Urinary bladder (tissue), 4 donors: Measurements from ENCODE around the gene XIRP1. TPM values are rescaled to one million over a fixed set of nuclear protein-coding genes. Genes with fewer than 3 reads are reported as not detected.

Experiments
- DNase-seq: peaks from one replicate; pipeline ENCODE4 v3.0.0-alpha.2; 2015; ENCODE audit errors: extremely low spot score
- H3K27ac ChIP-seq: one replicate; pipeline ENCODE4 v1.5.1; 2013; ENCODE audit warnings: low read depth, mild to moderate bottlenecking, moderate library complexity
- H3K36me3 ChIP-seq: one replicate; pipeline ENCODE4 v1.6.1; 2013; ENCODE audit warnings: mild to moderate bottlenecking, moderate library complexity; ENCODE audit not compliant: insufficient read depth
- H3K4me1 ChIP-seq: one replicate; pipeline ENCODE4 v1.6.1; 2013; ENCODE audit warnings: mild to moderate bottlenecking, moderate library complexity; ENCODE audit not compliant: insufficient read depth
- H3K4me3 ChIP-seq: one replicate; pipeline ENCODE4 v1.5.1; 2013; ENCODE audit warnings: low read depth, low read length
- WGBS: extraction: QIAGEN DNeasy Blood & Tissue Kit; methylation state at CpG from one replicate; pipeline ENCODE4 v1.1.7; 2013; 5-methylcytosine and 5-hydroxymethylcytosine counted together
- polyA plus RNA-seq: library from polyadenylated mRNA; stranded (reverse); fragments of 200-250 nt; gene quantifications from one replicate; pipeline ENCODE4 v1.2.3, GENCODE V29; 2013
- total RNA-seq: library from RNA; depleted of rRNA; stranded (reverse); fragments of >200 nt; gene quantifications from one replicate; pipeline ENCODE4 v1.2.3, GENCODE V29; 2014
- donor health status: healthy with polysubstance abuse.
- donor health status: healthy.

XIRP1 gene
- total and polyA plus RNA-seq, 2 donors = 0.03 to 1.1 TPM

DNA sequence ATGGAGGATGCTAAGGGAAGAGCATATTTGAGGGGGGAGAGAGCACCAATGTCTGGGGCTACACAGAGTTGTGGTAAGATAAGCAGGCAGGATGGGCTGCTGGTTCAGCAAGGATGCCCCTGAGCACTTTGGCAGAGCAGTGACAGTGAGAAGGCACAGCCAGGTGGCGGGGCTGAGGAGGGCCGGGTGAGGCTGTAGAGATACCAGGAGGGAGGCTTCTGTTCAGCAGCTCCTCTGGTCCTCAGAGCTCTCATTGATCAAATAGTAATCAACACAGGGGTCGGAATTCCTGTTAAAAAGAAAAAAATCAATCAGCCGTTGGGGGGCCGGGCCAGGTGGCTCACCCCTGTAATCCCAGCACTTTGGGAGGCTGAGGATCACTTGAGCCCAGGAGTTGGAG, 11.5 kb upstream of the XIRP1 start:
- H3K27ac ChIP-seq = no peak overlapping the region
- no peak for DNase-seq

DNA sequence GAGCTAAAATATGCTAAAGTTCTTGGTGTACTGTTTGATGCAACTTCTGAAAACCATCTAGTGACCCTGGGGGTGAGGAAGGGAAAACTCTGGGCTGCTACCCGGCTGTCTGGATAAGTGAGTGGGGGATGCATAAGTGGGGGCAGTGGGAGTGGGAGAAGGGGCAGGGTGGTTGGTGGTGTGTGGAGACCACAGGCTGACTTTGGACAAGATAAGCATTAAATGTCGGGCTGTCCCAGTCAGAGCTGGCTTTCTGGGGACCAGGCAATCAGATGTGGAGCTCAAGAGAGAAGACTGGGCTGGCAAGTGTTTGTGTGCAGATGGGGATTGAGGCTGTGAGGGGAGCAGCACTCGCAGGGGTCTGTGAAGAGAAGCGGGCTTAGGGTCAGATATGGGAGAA, 11.0 kb upstream of the XIRP1 start:
- Histone ChIP-seq H3K4me3 (no peak overlapping the region), H3K4me1 (peaks cover 2% of the 10 kb centered on the region), H3K36me3 (no peaks in the 10 kb centered on the region), H3K27ac (no peak overlapping the region)
- DNase-seq = no peak
- WGBS = 69% methylated on average over 4 of the region's 4 CpGs

More for the DNA sequence above, 11.5 kb upstream of the XIRP1 start:
- H3K4me1 ChIP-seq = peaks cover 2% of the 10 kb centered on the region
- H3K4me3 ChIP-seq = no peak overlapping the region
- 90% methylated on average over 5 of the region's 5 CpGs for WGBS
- no peaks in the 10 kb centered on the region for H3K36me3 ChIP-seq

DNA sequence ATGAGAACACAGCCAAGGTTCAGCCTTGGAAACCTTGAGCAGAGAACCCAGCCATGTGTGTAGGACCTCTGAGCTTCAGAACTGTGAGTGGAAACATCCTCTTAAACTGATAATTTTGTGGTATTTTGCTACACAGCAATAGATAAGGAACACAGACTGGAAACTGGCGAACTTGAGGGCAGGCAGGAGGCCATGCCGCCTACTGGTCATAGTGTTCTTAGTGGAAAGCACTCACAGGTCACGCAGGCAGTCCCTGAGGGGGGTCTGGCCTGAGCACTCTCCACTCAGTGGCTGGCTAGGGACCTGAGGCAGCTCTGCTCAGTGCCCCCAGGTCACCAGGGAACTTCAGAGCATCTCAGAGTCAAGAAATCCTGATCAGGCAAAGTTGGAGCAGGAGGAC, 9.7 kb upstream of the XIRP1 start:
- H3K36me3 ChIP-seq = no peaks in the 10 kb centered on the region
- DNase-seq = no peak
- H3K4me1 ChIP-seq = no peaks in the 10 kb centered on the region
- 67% methylated on average over 3 of the region's 3 CpGs for WGBS
- no peak overlapping the region for H3K27ac ChIP-seq
- H3K4me3 ChIP-seq = no peak overlapping the region

DNA sequence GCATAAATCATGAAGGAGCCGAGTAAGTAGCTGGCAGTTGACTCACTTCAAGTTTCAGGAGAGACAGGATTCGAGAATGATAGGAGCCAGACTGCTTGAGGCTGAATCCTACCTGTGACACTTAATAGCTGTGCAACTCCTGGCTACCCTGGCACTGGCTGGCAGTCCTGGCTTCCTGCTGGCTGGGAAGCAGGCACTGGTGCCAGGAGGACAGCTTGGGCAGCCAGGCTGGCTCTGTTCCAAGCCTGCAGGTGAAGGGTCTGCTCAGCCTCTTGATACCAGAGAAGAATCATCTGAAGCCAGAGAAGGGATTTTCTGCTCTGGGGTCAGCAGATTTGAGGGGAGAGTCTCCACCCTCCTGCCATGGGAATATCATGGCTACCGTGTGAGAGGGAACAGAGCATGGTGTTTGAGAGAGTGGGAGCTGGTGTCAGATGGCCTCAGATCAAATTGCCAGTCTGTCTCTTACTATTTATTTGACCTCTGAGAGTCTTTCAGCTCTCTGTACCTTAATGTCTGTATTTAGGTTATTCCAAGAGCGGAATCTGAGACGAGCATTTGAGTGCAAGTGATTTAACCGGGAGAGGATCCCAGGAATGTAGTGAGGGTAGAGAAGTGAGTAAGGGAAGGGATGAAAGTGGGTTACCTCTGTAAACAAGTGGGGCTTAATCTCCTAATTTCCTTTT, 4.4 kb upstream of the XIRP1 start:
- Histone ChIP-seq H3K4me3 (no peak overlapping the region), H3K36me3 (no peaks in the 10 kb centered on the region), H3K4me1 (no peaks in the 10 kb centered on the region), H3K27ac (no peak overlapping the region)
- DNase-seq = no peak
- WGBS = 28% methylated on average over 6 of the region's 6 CpGs

DNA sequence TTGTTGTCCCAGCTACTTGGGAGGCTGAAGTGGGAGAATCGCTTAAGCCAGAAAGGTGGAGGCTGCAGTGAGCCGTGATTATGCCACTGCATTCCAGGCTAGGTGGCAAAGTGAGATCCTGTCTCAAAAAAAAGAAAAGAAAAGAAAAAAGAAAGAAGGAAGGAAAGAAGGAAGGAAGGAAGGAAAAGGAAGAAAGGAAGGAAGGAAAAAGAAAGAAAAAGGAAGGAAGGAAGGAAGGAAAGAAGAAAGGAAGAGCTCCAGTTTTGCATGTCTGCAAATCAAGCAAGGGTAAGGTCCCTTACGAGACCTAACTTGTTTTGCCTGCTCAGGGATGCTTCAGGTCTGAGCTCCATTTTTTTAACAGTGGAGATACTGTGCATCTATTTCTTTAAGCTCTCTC, 3.6 kb upstream of the XIRP1 start:
- H3K27ac ChIP-seq = no peak overlapping the region
- WGBS = 86% methylated on average over 3 of the region's 3 CpGs
- H3K4me3 ChIP-seq = no peak overlapping the region

DNA sequence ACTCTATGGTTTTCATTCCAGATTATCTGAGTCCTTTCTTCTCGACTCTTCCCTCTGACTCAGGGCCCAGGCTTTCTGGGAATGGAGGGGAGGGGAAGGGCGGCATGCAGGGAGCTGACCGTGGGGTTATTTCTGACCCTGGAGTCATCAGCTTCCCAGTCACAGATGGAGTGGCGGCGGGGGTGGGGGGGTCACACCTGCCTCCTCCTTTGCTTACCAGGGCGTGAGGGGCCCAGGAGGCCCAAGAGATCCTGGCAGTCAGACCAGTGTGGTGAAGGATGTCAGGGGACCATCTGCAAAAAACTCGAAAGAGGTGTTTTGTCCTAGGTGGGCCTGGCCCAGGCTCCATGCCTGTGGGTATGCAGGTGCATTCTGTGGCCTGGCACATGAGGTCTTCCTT, 996 bp upstream of the XIRP1 start:
- no peak overlapping the region for H3K4me3 ChIP-seq
- DNase-seq = no peak
- no peaks in the 10 kb centered on the region for H3K4me1 ChIP-seq
- 80% methylated on average over 7 of the region's 7 CpGs for WGBS
- H3K36me3 ChIP-seq = no peaks in the 10 kb centered on the region
- H3K27ac ChIP-seq = no peak overlapping the region

More for the DNA sequence above, 3.6 kb upstream of the XIRP1 start:
- DNase-seq = no peak
- no peaks in the 10 kb centered on the region for H3K4me1 ChIP-seq
- no peaks in the 10 kb centered on the region for H3K36me3 ChIP-seq

DNA sequence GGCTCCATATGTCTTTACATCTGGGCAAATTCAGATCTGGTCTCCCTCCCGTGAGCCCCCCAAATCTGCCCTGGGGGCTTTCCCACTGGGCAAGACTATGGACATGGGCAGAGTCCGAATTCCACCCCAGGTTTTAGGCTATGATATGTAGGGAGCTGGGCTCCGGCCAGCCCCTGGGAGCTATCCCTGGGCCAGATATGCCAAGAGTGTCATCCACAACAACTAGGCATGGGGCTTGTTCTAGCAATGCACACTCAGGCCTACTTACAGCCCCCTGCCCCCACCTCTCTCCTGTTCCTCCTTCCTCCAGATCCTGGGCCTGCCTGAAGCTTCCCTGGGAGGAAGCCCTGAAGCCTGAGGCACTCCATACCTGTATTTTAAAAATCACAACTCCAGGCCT, 622 bp downstream of the XIRP1 start:
- WGBS = 90% methylated on average over 3 of the region's 3 CpGs
- Histone ChIP-seq H3K4me1 (no peaks in the 10 kb centered on the region), H3K27ac (no peak overlapping the region), H3K36me3 (no peaks in the 10 kb centered on the region), H3K4me3 (no peak overlapping the region)
- no peak for DNase-seq

DNA sequence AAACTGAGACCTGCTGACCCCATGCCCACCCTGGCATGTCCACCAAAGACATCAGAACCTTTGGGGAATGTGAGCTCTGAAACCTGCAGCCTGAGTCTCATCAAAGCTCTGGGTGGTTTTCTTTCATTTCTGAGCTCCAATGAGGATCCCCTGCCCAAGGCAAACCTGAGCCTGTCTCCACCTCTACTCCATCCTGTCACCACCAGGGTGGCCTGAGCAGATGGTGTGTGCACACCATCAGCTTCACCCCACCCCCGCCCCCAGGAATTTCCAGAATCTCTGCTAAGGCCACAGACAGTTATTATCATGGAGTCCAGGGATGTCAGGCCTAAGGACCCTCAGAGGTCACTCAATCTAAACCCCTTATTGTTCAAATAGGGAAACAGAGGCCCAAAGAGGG, 1.3 kb downstream of the XIRP1 start:
- no peak overlapping the region for H3K27ac ChIP-seq
- DNase-seq = no peak
- no peak overlapping the region for H3K4me3 ChIP-seq
- WGBS = 90% methylated on average over 1 of the region's 1 CpG
- H3K36me3 ChIP-seq = no peaks in the 10 kb centered on the region
- no peaks in the 10 kb centered on the region for H3K4me1 ChIP-seq

DNA sequence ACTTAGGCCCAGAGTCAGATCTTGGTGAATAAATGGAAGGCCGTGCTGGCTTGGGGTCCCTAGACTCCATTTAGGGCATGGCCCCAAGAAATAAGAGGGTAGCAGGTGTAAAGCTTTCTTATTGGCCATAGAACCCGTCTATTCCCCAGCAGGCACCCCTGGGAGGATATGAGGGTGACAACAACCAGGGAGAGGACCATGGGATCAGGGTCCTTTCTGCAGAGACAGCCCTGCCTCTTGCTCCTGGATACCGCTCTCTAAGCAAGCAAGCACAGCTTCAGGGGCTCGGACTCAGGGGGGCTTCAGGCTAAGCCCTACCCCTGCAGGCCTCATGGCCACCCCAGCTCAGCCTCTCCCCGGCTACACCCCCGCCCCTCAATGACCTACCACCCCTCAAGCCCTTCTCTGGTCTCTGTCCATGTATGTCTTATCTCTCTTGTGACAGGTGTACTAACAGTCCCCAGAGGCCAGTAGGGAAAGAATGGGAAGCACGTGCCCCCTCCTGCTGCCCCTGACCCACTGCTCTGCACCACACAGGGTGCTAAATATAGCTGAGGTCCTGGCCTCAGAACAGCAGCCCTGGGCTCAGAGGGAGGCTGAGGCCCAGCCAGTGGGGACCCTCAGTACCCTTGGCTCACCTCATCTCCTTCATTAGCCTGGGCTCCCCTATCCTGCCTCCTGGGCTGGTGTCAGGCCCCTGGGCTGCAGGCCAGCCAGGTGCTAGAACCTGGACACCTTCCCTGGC, 1.9 kb downstream of the XIRP1 start:
- no peak overlapping the region for H3K27ac ChIP-seq
- no peak for DNase-seq
- H3K36me3 ChIP-seq = no peaks in the 10 kb centered on the region
- 73% methylated on average over 7 of the region's 7 CpGs for WGBS
- no peak overlapping the region for H3K4me3 ChIP-seq
- H3K4me1 ChIP-seq = no peaks in the 10 kb centered on the region

DNA sequence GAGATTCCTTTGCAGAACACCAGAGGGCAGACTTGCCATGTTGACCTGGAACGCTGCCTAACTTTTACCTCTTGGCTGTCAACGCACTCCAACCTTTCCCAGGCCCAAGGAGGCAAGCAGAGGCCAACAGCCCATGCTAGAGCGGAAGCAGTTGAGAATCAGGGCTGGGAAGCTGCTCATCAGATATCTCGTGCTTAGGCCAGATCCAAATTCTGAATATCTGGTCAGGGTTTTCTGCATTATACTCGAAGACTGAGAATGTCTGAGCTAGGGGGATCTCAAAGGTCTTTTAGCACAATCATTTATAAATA, 2.5 kb downstream of the XIRP1 start:
- no peaks in the 10 kb centered on the region for H3K36me3 ChIP-seq
- WGBS = 33% methylated on average over 5 of the region's 5 CpGs
- no peak overlapping the region for H3K4me3 ChIP-seq
- H3K4me1 ChIP-seq = no peaks in the 10 kb centered on the region
- H3K27ac ChIP-seq = no peak overlapping the region
- DNase-seq = no peak

DNA sequence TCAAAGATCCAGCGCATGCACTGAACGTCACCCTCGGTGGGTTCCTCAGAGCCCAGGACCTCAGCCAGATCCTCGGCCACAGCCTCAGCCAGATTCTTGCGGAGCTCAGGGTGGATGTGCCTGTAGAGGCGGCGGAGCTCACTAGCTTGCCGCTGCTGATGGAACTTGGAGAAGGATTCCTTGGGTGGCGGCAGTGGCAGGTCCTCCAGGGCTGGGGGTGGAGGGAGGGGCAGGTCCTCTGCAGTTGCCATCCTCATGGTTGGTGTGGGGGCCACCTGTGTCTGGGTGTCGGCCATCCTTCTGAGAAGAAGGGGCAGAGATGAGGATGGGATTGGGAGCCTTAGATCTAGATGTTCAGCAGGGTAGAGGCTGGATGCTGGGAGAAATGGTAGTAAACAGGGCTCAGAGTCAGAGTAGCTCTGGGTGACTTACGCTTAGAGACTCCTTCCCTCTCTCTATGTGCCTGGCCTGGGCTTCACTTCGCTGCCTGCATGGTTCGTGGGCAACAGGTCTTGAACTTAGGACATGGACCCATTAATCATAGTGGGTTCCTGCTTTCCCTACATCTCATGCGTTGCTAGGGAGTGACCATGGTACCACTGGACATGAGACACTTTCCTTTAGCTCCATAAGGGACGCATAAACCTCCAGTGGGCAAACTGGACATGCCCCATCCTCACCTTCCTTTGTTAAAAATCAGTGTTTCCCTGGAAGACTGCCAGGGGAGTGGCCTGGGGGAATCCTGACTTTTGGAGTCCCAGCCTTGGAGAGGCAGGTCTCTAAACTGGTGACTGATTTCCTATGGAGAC, 3.0 kb downstream of the XIRP1 start:
- Histone ChIP-seq H3K27ac (no peak overlapping the region), H3K36me3 (no peaks in the 10 kb centered on the region), H3K4me3 (no peak overlapping the region), H3K4me1 (no peaks in the 10 kb centered on the region)
- no peak for DNase-seq
- 87% methylated on average over 15 of the region's 15 CpGs for WGBS

DNA sequence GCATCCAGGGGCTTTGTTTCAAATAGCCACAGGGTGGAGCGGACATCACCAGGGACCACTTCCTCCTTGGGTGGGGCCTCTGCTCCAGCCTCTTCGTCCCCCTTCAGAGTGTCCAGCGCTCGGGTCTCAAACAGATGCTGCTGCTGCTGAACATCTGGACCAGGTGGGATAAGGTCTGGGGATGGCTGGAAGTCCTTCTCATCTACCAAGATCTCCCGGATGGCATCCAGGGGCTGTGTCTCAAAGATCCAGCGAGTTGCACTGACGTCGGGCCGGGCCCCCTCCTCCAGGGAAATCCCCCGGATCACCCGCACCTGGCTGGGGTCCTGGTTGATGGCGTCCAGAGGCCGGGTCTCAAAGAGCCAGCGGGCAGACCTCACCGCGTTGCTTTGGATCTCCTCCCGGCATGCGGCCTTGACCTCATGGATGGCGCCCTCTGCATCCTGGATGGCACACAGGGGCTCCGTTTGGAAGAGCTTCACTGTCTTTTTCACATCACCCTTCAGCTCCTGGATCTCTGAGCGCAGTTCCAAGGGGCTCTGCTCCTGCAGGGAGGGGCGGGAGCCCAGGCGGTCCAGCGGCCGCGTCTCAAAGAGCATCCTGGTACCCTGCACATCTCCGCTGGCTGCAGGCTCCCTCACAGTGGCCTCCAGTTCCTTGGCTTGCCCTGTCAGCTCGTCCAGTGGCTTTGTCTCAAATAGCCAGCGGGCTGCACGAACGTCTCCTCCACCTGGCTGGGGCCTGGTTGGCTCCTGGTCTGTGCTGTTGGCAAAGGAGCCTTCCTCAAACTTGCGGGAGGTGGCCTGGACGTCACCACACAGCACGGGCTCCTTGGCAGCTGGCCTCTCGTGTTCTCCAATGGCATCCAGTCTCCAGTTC, 3.9 kb downstream of the XIRP1 start:
- Histone ChIP-seq H3K36me3 (no peaks in the 10 kb centered on the region), H3K4me3 (no peak overlapping the region), H3K27ac (no peak overlapping the region), H3K4me1 (no peaks in the 10 kb centered on the region)
- DNase-seq = no peak
- 93% methylated on average over 35 of the region's 35 CpGs for WGBS

DNA sequence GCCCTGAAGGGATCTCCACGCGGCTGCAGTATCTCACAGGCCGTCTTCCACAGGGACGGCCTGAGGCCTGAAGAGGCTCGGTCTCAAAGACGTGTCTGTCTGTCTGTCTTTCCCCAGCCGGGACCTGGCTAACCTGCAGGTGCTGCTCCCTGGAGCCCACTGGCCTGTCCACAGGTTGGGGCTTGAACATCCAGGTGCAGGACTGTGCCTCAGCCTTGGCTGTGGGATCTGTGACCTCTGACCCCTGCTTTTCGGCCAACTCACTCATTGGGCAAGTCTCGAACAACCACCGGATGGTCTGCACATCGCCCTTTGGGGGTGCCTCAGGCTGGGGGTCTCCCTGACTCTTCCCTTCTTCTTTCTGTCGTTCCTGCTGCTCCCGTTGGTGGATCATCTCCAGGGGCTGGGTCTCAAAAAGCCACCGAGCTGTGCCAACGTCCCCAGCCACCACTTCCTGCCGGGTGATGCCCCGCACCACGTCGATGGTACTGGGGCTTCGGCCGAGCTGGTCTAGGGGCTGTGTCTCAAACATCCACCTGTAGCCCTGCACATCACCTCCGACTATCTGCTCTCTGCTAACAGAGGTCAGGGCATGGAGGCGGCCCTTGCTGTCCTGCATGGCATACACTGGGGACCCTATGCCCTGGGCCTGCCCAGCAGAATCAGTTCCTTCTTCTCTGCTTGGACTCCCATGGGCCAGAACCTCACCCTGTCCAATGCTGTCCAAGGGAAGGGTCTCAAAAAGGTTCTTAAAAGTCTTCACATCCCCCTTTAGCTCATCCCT, 4.8 kb downstream of the XIRP1 start:
- no peak overlapping the region for H3K4me3 ChIP-seq
- no peaks in the 10 kb centered on the region for H3K4me1 ChIP-seq
- no peak for DNase-seq
- H3K36me3 ChIP-seq = no peaks in the 10 kb centered on the region
- WGBS = 94% methylated on average over 23 of the region's 23 CpGs
- H3K27ac ChIP-seq = no peak overlapping the region
